Ovary (tissue), 9 donors: ENCODE data around the gene PCDH1. TPM values are rescaled to one million over a fixed set of nuclear protein-coding genes. Genes with fewer than 3 reads are reported as not detected.

Source experiments
- DNase-seq, 5 donors: peaks; one replicate each; pipeline ENCODE4 v3.0.0-alpha.2; 2019 to 2020
- H3K27ac ChIP-seq, 2 donors: fragments of 200-600 bp; one replicate each; pipeline versions ENCODE4 v1.5.1 to v1.8.0; 2019 to 2022
- H3K27me3 ChIP-seq: fragments of 200-600 bp; one replicate; pipeline ENCODE4 v1.8.0; 2022
- H3K36me3 ChIP-seq: fragments of 200-600 bp; sonication (generic); one replicate; pipeline ENCODE4 v1.5.1; 2019
- H3K4me1 ChIP-seq: one replicate; pipeline ENCODE4 v1.8.1; 2013; ENCODE audit warnings: mild to moderate bottlenecking, moderate library complexity; ENCODE audit not compliant: insufficient read depth
- H3K4me3 ChIP-seq: fragments of 200-600 bp; sonication (generic); one replicate; pipeline ENCODE4 v1.5.1; 2017
- H3K9me3 ChIP-seq, 2 donors: fragments of 200-600 bp in 1 of 2; sonication (generic) in 1 of 2; one replicate each; pipeline versions ENCODE4 v1.5.1 to v1.8.1; 2013 to 2019; ENCODE audit warnings: mild to moderate bottlenecking in 1 of 2, moderate library complexity in 1 of 2
- CTCF ChIP-seq, 3 donors: fragments of 450-650 bp in 2 of 3; fragments of 200-600 bp in 1 of 3; IDR thresholded peaks; one replicate each; pipeline versions ENCODE4 v1.5.1 to v1.8.0; 2016 to 2022; ENCODE audit warnings: antibody characterized with exemption in 3 of 3, mild to moderate bottlenecking in 1 of 3
- EP300 ChIP-seq: sonication (generic); formaldehyde crosslinking; IDR thresholded peaks from one replicate; pipeline ENCODE4 v1.6.1; 2017; ENCODE audit warnings: antibody characterized with exemption
- POLR2A ChIP-seq: fragments of 450-650 bp; IDR thresholded peaks from one replicate; pipeline ENCODE4 v1.6.1; 2017; ENCODE audit warnings: antibody characterized with exemption, mild to moderate bottlenecking, moderate library complexity
- WGBS, 3 donors: extraction: QIAGEN DNeasy Blood & Tissue Kit in 1 of 3; methylation state at CpG; one replicate each; pipeline versions ENCODE4 v1.1.5 to v1.1.7; 2013 to 2017; 5-methylcytosine and 5-hydroxymethylcytosine counted together
- intact Hi-C, 4 donors: fragments of 100-400 bp; cut with DNase I; formaldehyde crosslinking; loops; one replicate each; pipeline versions ENCODE4 v1.11.0 to v1.15.1; 2022 to 2023
- polyA plus RNA-seq, 2 donors: library from polyadenylated mRNA; stranded (reverse); fragments of 200-250 nt in 1 of 2; fragments of 350-450 nt in 1 of 2; fragmentation: Illumina TruSeq in 1 of 2; extraction: RNeasy Lipid Tissue Mini Kit (QIAGEN cat#74804) in 1 of 2; gene quantifications; one replicate each; pipeline ENCODE4 v1.2.3, GENCODE V29; 2013 to 2014
- total RNA-seq, 7 donors: library from RNA; depleted of rRNA in 2 of 7; stranded (reverse); fragments of >200 nt in 2 of 7; fragmentation: NEBNext Ultra II Directional in 3 of 7; extraction: Animal tissue kit (Norgen Biotek cat#: 25700) in 3 of 7; gene quantifications; one replicate each; pipeline versions ENCODE4 v1.1.0 to v1.2.4, GENCODE V29; 2016 to 2023
- donor health status: DM: no; HTN: no; CAD: no; lungs with moderate emphysema.
- donor health status: DM: no; HTN: no; CAD: no.
- donor health status: Bipolar disorder and iron deficiency.
- donor health status: DM: yes; HTN: yes; CAD: no.
- donor health status: DM: no; HTN: no; CAD: no.
- donor health status: DM: yes; HTN: yes; CAD: no.

PCDH1 gene
- total and polyA plus RNA-seq, 9 donors: 3.2 to 13.8 (median 7.0) TPM

- 51 to 59% (median 54%) methylated on average over 5 of the region's 5 CpGs for WGBS, 3 donors
- peak in 1 of 5 donors; percentile 16 for DNase-seq
- Histone ChIP-seq H3K27me3 (no peaks in the 10 kb centered on the region), H3K4me1 (no peaks in the 10 kb centered on the region), H3K36me3 (no peaks in the 10 kb centered on the region), H3K4me3 (no peak overlapping the region), H3K27ac (no peak overlapping the region), H3K9me3 (no peaks in the 10 kb centered on the region)
- TF ChIP-seq CTCF (IDR thresholded peaks at IDR 0.05) (no peak), EP300 (no peak), POLR2A (no peak)
- intact Hi-C loops: no loop called here
These were observed 8.0 kb downstream of the PCDH1 start for GRCh38 chr5:141870228-141870627.

GRCh38 chr5:141869514-141869913 is 8.7 kb downstream of the PCDH1 start:
- Histone ChIP-seq H3K4me1 (no peaks in the 10 kb centered on the region), H3K36me3 (no peaks in the 10 kb centered on the region), H3K4me3 (no peak overlapping the region), H3K27ac (no peak overlapping the region), H3K27me3 (no peaks in the 10 kb centered on the region), H3K9me3 (no peaks in the 10 kb centered on the region)
- DNase-seq: no peak
- intact Hi-C loops: no loop called here
- TF ChIP-seq POLR2A (no peak), EP300 (no peak), CTCF (IDR thresholded peaks at IDR 0.05) (no peak)
- 59 to 74% (median 67%) methylated on average over 9 of the region's 9 CpGs for WGBS, 3 donors

GRCh38 chr5:141869040-141869439 is 9.2 kb downstream of the PCDH1 start:
- no peaks in the 10 kb centered on the region for H3K4me1 ChIP-seq
- no peak for DNase-seq
- H3K27me3 ChIP-seq: no peaks in the 10 kb centered on the region
- no peak overlapping the region for H3K4me3 ChIP-seq
- intact Hi-C loops: no loop called here
- no peaks in the 10 kb centered on the region for H3K36me3 ChIP-seq
- 87 to 95% (median 88%) methylated on average over 14 of the region's 14 CpGs for WGBS, 3 donors
- TF ChIP-seq EP300 (no peak), CTCF (IDR thresholded peaks at IDR 0.05) (no peak)
- H3K27ac ChIP-seq: no peak overlapping the region
- H3K9me3 ChIP-seq: no peaks in the 10 kb centered on the region

GRCh38 chr5:141868541-141868940 is 9.7 kb downstream of the PCDH1 start:
- no peaks in the 10 kb centered on the region for H3K36me3 ChIP-seq
- no peaks in the 10 kb centered on the region for H3K27me3 ChIP-seq
- no peak overlapping the region for H3K4me3 ChIP-seq
- TF ChIP-seq CTCF (IDR thresholded peaks at IDR 0.05) (no peak), POLR2A (no peak), EP300 (no peak)
- peak in 1 of 5 donors; percentile 8 for DNase-seq
- H3K9me3 ChIP-seq: no peaks in the 10 kb centered on the region
- H3K4me1 ChIP-seq: no peaks in the 10 kb centered on the region
- intact Hi-C loops: no loop called here
- H3K27ac ChIP-seq: no peak overlapping the region
- 88% methylated on average over 16 of the region's 16 CpGs for WGBS, 3 donors

- Histone ChIP-seq H3K36me3 (no peaks in the 10 kb centered on the region), H3K4me1 (no peaks in the 10 kb centered on the region), H3K27ac (no peak overlapping the region), H3K4me3 (no peak overlapping the region), H3K9me3 (no peaks in the 10 kb centered on the region), H3K27me3 (no peaks in the 10 kb centered on the region)
- DNase-seq: no peak
- intact Hi-C loops: no loop called here
- TF ChIP-seq CTCF (IDR thresholded peaks at IDR 0.05) (no peak), EP300 (no peak), POLR2A (no peak)
- 47 to 57% (median 56%) methylated on average over 4 of the region's 4 CpGs for WGBS, 3 donors
These were observed 10.6 kb downstream of the PCDH1 start for GRCh38 chr5:141867651-141868050.
